HFFc6 (cell line): ENCODE measurements around the gene EFNB2. TPM values are rescaled to one million over a fixed set of nuclear protein-coding genes. Genes with fewer than 3 reads are reported as not detected.

ENCODE experiments used
- DNase-seq: peaks from one replicate; pipeline ENCODE4 v3.0.0-alpha.2; 2018
- H3K27ac Mint-ChIP-seq: 2 replicates; pipeline ENCODE4 v1.8.0; 2020; ENCODE audit warnings: mild to moderate bottlenecking, mixed read lengths
- H3K27me3 Mint-ChIP-seq: 2 replicates; pipeline ENCODE4 v1.8.0; 2021; ENCODE audit warnings: mild to moderate bottlenecking, moderate library complexity, mixed read lengths; ENCODE audit not compliant: insufficient read depth
- H3K36me3 Mint-ChIP-seq: 2 replicates; pipeline ENCODE4 v1.8.0; 2021; ENCODE audit warnings: low read depth, mixed read lengths
- H3K4me1 Mint-ChIP-seq: 2 replicates; pipeline ENCODE4 v1.8.0; 2020; ENCODE audit warnings: low read depth, mixed read lengths
- H3K4me3 Mint-ChIP-seq: 2 replicates; pipeline ENCODE4 v1.8.0; 2020; ENCODE audit warnings: mild to moderate bottlenecking, moderate library complexity, mixed read lengths
- H3K9me3 Mint-ChIP-seq: 2 replicates; pipeline ENCODE4 v1.8.0; 2020; ENCODE audit warnings: mild to moderate bottlenecking, mixed read lengths
- CTCF ChIP-seq: fragments of 200-600 bp; sonication (generic); IDR thresholded peaks from 2 replicates; pipeline ENCODE4 v1.5.0; 2021; ENCODE audit warnings: antibody characterized with exemption, mild to moderate bottlenecking
- total RNA-seq, 6 experiments: library from RNA; stranded (reverse); fragmentation: NEBNext Ultra II Directional; extraction: Animal tissue kit (Norgen Biotek cat#: 25700); gene quantifications; 2 replicates in 1 of 6; 3 replicates in 5 of 6; pipeline ENCODE4 v1.2.3, GENCODE V29; 2021

The EFNB2 gene
- total RNA-seq, 6 experiments from 2014 or later: 8.1 to 32.5 (median 30.6) TPM

- no peak overlapping the region for H3K27ac Mint-ChIP-seq
- DNase-seq: peak; percentile 5
- no peaks in the 10 kb centered on the region; the same call in 1 of the 2 replicates for H3K36me3 Mint-ChIP-seq
- no peak for TF ChIP-seq CTCF
- H3K4me3 Mint-ChIP-seq: no peak overlapping the region
- H3K27me3 Mint-ChIP-seq: peaks cover 2% of the 10 kb centered on the region; the same call in 1 of the 2 replicates
- no peaks in the 10 kb centered on the region for H3K9me3 Mint-ChIP-seq
- H3K4me1 Mint-ChIP-seq: peaks cover 30% of the 10 kb centered on the region
Measured at GRCh38 chr13:106570299-106570852, 34.9 kb upstream of the EFNB2 start.

- TF ChIP-seq CTCF: no peak
- H3K9me3 Mint-ChIP-seq: no peaks in the 10 kb centered on the region
- H3K4me1 Mint-ChIP-seq: peaks cover 39% of the 10 kb centered on the region
- no peak overlapping the region for H3K4me3 Mint-ChIP-seq
- no peak for DNase-seq
- peaks cover 2% of the 10 kb centered on the region; the same call in 1 of the 2 replicates for H3K27me3 Mint-ChIP-seq
- H3K27ac Mint-ChIP-seq: no peak overlapping the region
- no peaks in the 10 kb centered on the region; the same call in 1 of the 2 replicates for H3K36me3 Mint-ChIP-seq
Measured at GRCh38 chr13:106569233-106570095, 34.0 kb upstream of the EFNB2 start.

GRCh38 chr13:106568299-106569003, 33.0 kb upstream of the EFNB2 start:
- no peak for DNase-seq
- peak overlapping the region; percentile 100 for H3K4me3 Mint-ChIP-seq
- H3K4me1 Mint-ChIP-seq: peaks cover 40% of the 10 kb centered on the region
- no peaks in the 10 kb centered on the region for H3K9me3 Mint-ChIP-seq
- peak overlapping the region; percentile 92 for H3K27ac Mint-ChIP-seq
- H3K27me3 Mint-ChIP-seq: peaks cover 2% of the 10 kb centered on the region; the same call in 1 of the 2 replicates
- TF ChIP-seq CTCF: no peak
- H3K36me3 Mint-ChIP-seq: no peaks in the 10 kb centered on the region; the same call in 1 of the 2 replicates

- Mint-ChIP-seq H3K27me3 (peaks cover 2% of the 10 kb centered on the region; the same call in 1 of the 2 replicates), H3K4me3 (peak within 1 kb of the TSS; percentile 100), H3K36me3 (no peaks in the 10 kb centered on the region; the same call in 1 of the 2 replicates), H3K27ac (peak within 1 kb of the TSS; percentile 92), H3K9me3 (no peaks in the 10 kb centered on the region), H3K4me1 (peaks cover 37% of the 10 kb centered on the region)
- peak; percentile 86 for DNase-seq
- no peak for TF ChIP-seq CTCF
Measured at GRCh38 chr13:106567474-106568298, 32.2 kb upstream of the EFNB2 start, which contains the start of gene ARGLU1. Gene ARGLU1 (minus strand): TSS chr13:106568137. CDS start chr13:106567919, 218 bp downstream.
